Skeletal muscle cell (primary cell): Measurements from ENCODE around the gene STPG4.
A peak's percentile ranks its signal among the peaks of the same experiment; 100 is the strongest.

ENCODE experiments used
- DNase-seq: peaks from one replicate; pipeline ENCODE4 v3.0.0-alpha.2; 2010; ENCODE audit warnings: low read depth
- H3K4me3 ChIP-seq: 2 replicates; pipeline ENCODE4 v1.5.1; 2011; ENCODE audit warnings: low read depth, mild to moderate bottlenecking, control low read depth, low read length, moderate library complexity

STPG4 gene

GRCh38 chr2:47062681-47063537, 92.2 kb downstream of the STPG4 start:
- no peak overlapping the region for H3K4me3 ChIP-seq
- DNase-seq, result no peak

DNA sequence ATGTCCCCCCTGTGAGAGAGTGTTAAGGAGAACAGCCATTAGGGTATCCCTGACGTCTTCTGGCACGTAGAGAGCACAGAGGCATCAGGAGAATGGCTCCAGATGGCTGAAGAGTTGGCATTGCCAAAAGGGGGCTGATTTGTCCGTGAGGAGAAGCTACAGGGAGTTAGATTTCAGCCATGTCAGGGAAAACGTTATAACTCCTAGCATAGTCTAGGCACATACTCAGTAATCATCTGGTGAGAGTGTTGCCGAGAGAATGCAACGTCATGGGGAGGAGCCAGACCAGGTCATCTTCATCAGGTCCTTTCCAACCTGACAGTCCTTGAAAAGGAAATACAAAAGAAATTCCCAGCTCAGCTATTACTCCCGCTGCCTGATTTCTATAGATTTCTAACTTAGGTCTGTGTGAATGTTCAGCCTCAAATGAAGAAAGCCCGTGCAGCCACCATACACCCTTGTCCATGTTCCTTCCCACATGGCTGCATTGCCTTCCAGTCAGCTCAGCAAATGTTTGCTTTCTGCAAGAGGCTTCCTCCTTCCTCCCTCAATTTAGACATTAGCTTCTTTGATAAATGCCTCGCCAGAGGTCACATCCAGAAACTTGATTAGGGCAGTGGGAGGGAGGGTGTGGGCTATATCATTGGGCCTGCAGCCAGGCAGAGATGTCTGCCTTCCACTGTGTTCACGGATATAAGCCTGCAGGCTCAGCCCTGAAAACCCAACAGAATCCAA, 93.0 kb downstream of the STPG4 start:
- no peak for DNase-seq
- H3K4me3 ChIP-seq, result no peak overlapping the region

DNA sequence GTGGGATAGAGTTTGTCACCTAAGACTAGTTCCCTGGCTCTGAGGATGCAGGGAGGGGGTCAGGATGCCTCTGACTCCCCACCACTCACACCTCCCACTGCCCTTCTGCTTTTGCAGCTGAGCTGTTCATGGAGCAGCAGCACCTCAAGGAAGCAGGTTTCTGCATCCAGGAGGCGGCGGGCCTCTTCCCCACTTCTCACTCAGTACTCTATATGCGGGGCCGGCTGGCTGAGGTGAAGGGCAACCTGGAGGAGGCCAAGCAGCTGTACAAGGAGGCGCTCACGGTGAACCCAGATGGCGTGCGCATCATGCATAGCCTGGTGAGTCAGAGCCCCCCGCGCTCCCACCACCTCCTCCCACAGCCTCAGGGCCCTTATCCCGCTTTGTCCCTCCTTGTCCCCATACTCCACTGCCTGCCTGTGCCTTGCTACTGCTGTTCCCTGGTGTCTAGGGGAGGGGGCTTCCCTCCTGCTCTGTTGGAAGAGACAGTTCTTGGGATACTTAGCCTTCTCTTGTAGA, 94.4 kb downstream of the STPG4 start:
- H3K4me3 ChIP-seq, result no peak overlapping the region
- no peak for DNase-seq

DNA sequence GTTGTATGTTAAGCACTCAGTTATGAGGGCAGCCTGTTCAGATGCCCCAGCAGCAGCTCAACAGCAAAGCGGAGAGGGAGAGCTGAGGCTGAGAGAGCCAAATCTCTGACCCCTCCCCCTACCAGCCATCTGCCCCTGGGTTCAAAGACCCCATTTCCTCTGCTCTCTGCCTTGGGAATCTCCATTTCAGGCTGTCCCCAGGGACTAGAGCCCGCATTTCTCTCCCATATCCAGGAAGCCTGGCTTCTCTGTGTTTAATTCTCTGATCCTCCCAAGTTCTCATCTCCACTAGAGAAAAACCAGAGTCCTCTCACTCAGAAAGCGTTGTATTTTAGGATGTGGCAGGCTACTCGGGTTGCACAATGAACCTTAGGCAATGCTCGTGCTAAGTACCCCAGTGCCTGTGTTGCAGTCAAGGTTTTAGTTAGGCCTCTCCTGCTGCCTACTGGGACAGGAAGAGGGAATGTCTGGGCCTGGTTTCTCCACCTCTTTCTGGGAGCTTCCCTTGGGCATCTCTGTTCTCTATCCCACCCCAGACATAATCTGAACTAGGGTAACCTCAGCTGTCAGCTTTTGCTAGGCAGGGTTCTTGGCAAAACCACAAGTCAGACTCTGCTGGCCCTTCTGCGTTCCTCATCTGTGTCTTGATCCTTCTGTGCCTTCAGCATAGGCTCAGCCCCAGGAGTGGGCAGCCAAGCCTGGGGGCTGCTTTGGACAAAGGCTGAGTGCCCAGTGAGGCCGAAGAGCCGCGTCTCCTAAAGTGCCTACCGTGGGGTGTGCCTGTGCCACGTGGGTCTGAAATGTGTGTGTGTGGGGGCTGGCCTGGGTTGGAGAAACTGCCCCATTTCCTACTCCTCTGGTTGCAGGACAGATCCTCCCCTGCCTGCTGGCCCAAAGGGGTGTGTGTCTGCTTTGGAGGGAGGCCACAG, 96.8 kb downstream of the STPG4 start:
- DNase-seq, result peak; percentile 61
- no peak overlapping the region for H3K4me3 ChIP-seq

DNA sequence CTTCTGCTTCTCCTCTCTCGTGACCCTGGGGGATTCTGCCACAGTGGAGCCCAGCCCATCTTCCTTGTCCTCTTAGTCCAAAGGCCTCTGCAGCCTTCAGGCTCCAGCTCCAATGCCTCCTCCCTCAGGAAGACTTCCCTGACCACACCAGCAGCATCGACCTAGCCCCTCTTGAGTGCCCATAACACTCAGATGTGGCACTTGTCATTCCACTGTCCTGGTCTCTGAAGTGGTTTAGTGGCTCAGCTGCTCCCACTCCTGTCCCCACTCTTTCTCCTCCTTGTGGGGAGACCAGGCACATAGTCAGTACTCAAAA, 97.5 kb downstream of the STPG4 start:
- DNase-seq, result no peak
- no peak overlapping the region for H3K4me3 ChIP-seq

DNA sequence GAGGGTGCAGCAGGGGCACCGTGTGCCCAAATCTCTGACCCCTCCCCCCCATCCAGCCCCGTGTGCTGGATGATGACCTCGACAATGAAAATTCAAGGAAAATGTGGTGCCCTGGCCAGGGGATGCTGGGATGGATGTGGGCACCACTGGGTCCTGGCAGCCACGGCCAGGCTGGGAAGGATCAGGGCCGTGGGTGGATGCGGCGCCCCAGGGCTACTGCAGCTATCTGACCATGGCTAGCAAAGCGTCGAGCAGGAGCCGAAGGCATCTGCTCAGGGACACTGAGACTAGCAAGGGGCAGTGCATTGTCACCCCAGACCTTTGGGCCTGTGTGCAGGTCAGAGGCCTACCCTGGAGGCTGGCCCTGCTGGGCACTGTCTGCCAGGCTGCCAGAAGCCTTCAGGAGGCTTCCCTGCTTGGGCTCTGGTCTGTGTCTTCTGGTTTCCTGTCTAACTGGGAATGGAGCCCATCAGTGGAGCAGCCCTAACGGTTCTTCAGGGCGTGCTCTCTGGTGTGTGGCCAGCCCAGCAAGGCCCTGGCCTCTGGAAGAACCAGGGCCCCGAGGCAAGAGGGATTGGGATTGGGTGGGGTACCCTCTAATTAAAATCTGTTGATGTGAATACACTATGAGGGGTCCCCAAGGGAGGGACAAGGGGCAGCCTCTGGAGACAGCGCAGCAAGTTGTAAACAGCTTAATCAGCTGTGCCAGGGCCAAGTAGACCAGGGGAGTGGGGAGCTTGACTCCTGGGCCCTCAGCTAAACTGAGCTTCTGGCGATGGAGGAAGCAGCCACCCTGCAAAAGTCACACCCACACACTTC, 98.0 kb downstream of the STPG4 start:
- DNase-seq, result no peak
- no peak overlapping the region for H3K4me3 ChIP-seq

GRCh38 chr2:47056374-47056773, 98.7 kb downstream of the STPG4 start:
- no peak overlapping the region for H3K4me3 ChIP-seq
- no peak for DNase-seq

GRCh38 chr2:47054868-47055267, 100.2 kb downstream of the STPG4 start:
- H3K4me3 ChIP-seq, result no peak overlapping the region
- no peak for DNase-seq

DNA sequence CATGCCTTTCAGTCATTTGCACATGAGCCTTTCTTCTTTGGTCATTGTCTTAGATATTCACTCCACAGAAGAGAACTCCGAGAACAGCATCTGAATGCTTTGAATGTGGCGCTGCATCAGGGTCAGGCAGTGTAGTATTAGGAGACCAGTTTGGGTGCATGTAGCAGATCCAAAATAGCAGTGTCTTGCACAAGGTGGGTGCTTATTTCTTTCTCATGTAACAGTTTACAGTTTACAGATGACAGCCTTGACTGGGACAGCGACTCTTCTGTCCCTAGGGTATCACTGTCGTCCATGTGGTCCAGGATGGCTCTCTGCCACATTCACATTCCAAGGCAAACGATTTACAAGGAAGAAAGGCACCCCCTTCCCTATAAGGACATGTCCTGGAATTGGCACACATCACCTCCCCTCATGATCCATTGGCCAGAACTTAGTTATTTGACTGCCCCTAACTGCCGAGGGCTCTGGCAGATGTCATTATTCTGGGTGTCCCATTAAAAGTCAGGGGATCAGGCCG, 101.0 kb downstream of the STPG4 start:
- no peak for DNase-seq
- no peak overlapping the region for H3K4me3 ChIP-seq

GRCh38 chr2:47052847-47053246, 102.3 kb downstream of the STPG4 start:
- DNase-seq, result no peak
- H3K4me3 ChIP-seq, result no peak overlapping the region

DNA sequence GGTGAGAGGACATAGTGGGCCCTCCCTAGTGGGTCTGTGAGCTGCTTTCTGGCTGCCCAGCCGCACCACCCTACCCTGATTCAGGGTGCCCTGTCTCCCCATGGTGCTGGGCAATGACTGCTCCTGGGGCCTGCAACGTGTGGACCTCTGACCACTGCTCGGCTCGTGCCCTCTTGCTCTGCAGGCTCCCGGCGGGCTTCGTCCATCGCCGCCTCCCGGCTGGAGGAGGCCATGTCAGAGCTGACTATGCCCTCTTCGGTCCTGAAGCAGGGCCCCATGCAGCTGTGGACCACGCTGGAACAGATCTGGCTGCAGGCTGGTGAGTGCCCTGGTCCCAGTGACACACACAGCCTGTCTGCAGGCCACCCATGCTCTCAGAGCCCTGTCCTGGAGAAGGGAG, 103.5 kb downstream of the STPG4 start:
- no peak for DNase-seq
- H3K4me3 ChIP-seq, result no peak overlapping the region

DNA sequence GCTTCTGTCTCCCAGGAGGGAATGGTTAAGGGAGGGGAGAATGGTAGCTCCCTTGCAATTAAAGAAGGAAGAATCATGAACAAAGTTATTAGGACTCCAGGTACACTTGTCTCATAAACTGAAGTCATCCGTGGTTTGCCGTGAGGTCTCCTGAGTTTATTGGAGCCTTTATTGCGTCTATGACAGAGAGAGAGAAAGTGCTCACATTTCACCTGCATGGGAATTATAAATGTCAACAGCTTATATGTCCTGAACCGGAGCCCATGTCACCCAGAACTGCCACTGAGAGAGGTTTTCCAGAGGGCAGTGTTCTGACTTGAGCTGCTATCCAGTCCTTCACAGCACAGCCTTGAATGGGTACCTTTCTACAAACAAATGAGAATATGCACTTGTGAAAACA, 104.3 kb downstream of the STPG4 start:
- no peak for DNase-seq
- H3K4me3 ChIP-seq, result no peak overlapping the region

DNA sequence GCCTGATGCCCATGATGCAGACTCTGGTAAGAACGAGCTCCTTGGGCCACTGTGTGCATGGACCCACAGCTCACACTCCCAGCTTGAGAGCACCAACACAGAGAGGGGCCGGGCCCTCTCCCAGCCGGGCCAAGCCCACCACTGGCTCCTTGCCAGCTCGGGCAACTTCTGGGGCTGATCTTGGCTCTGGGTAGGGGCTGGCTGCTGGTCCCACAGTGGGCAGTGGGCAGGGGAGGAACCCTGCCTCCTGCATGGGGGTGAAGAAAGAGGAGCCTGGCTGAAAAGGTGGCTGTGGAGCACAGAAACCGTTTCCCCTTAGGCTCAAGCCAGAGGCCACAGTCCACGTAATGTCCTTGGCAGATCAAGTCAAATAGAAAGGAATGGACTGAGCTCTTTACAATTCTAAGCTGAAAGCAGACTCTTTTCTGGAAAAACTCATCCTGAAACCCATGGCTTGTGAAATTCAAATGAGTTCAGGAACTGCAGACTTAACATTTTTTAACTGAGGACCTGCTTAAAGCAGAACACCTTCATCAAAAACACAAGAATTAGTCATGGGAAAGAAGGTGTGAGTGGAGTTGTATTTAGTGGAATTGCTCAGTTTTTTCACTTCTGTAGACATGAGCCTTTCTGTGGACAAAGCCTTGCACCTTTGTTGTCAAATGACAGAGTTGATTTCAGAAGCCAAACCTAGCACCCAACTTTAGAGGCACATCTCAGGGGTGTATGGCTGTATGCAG, 104.9 kb downstream of the STPG4 start:
- DNase-seq, result no peak

DNA sequence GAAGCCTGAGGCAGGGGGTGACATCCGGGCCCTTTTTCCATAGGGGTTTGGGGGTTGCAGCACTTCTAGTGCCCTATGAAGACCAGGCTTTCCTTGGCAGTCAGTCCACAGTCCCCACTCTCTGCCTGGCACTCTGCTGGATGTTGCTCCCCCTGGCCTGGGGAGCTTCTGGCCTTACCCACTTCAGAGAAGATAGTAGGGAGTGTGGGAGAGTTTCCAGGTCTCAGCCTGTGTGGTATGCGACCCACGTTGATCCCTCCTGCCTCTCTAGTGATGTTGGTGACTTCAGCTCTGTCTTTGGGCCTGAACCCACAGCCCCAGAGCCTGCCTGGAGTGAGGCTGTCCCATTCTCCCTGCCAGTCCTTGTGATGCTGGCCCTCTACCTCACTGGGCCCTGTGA, 105.6 kb downstream of the STPG4 start:
- H3K4me3 ChIP-seq, result no peak overlapping the region

More for the DNA sequence above, 104.9 kb downstream of the STPG4 start:
- H3K4me3 ChIP-seq, result no peak overlapping the region

GRCh38 chr2:47048801-47049480, 106.2 kb downstream of the STPG4 start:
- DNase-seq, result no peak
- no peak overlapping the region for H3K4me3 ChIP-seq

More for the DNA sequence above, 105.6 kb downstream of the STPG4 start:
- DNase-seq, result no peak

DNA sequence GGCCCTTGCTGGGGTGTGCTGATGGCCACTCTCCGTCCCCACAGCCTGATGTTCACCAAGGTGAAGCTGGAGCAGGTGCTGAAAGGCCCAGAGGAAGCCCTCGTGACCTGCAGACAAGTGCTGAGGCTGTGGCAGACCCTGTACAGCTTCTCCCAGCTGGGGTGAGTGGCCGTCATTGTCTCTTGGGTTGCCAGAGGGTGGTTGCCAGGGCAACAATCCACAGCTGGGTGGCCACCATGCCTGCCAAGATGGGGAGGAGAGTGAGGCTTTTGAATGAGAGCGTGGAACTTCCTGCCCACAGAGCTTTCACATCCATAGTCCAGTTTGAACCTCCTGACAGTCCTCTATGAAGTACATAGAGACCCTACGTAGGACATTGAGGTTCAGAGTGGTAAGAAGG, 108.8 kb downstream of the STPG4 start:
- no peak overlapping the region for H3K4me3 ChIP-seq
- no peak for DNase-seq

- H3K4me3 ChIP-seq, result no peak overlapping the region
- DNase-seq, result no peak
Observed at GRCh38 chr2:47043891-47044239, 111.2 kb downstream of the STPG4 start.
